HG02678 (cell line): Measurements from ENCODE around the gene RMDN2.
A peak's percentile ranks its signal among the peaks of the same experiment; 100 is the strongest.
"Not testable (repeated sequence)": the region's sequence is repeated elsewhere in the genome, so short reads cannot be mapped to it uniquely, and the experiment has no call there.

Source experiments
- ATAC-seq: cut with Tn5 transposase; IDR thresholded peaks from one replicate; pipeline ENCODE4 v1.9.1; 2021; ENCODE audit warnings: mild to moderate bottlenecking, moderate library complexity; ENCODE audit not compliant: unreplicated experiment

Gene RMDN2

GRCh38 chr2:37930392-37930791 lies 5.3 kb downstream of the RMDN2 start:
- not testable (repeated sequence) for ATAC-seq

GRCh38 chr2:37932873-37933272 lies 7.8 kb downstream of the RMDN2 start:
- not testable (repeated sequence) for ATAC-seq

- ATAC-seq, result peak; percentile 87
Measured at GRCh38 chr2:37934591-37935513, 9.8 kb downstream of the RMDN2 start.

- ATAC-seq, result not testable (repeated sequence)
Measured at GRCh38 chr2:37937568-37937967, 12.5 kb downstream of the RMDN2 start.

GRCh38 chr2:37941267-37941666 lies 16.2 kb downstream of the RMDN2 start:
- not testable (repeated sequence) for ATAC-seq

- ATAC-seq, result no peak
Measured at GRCh38 chr2:37944268-37944667, 19.2 kb downstream of the RMDN2 start.

GRCh38 chr2:37947306-37947705 lies 22.2 kb downstream of the RMDN2 start:
- no peak for ATAC-seq

- not testable (repeated sequence) for ATAC-seq
Measured at GRCh38 chr2:37962018-37962739, 37.1 kb downstream of the RMDN2 start.

GRCh38 chr2:37962740-37963121 lies 37.6 kb downstream of the RMDN2 start:
- ATAC-seq, result not testable (repeated sequence)

GRCh38 chr2:37963901-37964300 lies 38.8 kb downstream of the RMDN2 start:
- not testable (repeated sequence) for ATAC-seq

GRCh38 chr2:37966326-37966725 lies 41.2 kb downstream of the RMDN2 start:
- no peak for ATAC-seq

- ATAC-seq, result no peak
Measured at GRCh38 chr2:37969731-37970130, 44.6 kb downstream of the RMDN2 start.

GRCh38 chr2:37971971-37972370 lies 46.9 kb downstream of the RMDN2 start:
- no peak for ATAC-seq

GRCh38 chr2:37973615-37974353 lies 48.7 kb downstream of the RMDN2 start:
- no peak for ATAC-seq

GRCh38 chr2:37975808-37976207 lies 50.7 kb downstream of the RMDN2 start:
- no peak for ATAC-seq

GRCh38 chr2:37976411-37976810 lies 51.3 kb downstream of the RMDN2 start:
- ATAC-seq, result no peak

GRCh38 chr2:37982147-37982582 lies 57.1 kb downstream of the RMDN2 start:
- no peak for ATAC-seq

- no peak for ATAC-seq
Measured at GRCh38 chr2:37982847-37983246, 57.8 kb downstream of the RMDN2 start.

- ATAC-seq, result no peak
Measured at GRCh38 chr2:37983719-37984118, 58.6 kb downstream of the RMDN2 start.

- no peak for ATAC-seq
Measured at GRCh38 chr2:37984176-37984575, 59.1 kb downstream of the RMDN2 start.

- ATAC-seq, result no peak
Measured at GRCh38 chr2:37984589-37984988, 59.5 kb downstream of the RMDN2 start.
